HepG2 (cell line): ENCODE data around the gene TOB1. TPM values are rescaled to one million over a fixed set of nuclear protein-coding genes. Genes with fewer than 3 reads are reported as not detected.

ENCODE experiments used
- ATAC-seq: fragments of 200-7000 bp; cut with Tn5 transposase; 3 replicates; pipeline ENCODE4 v1.9.1; 2020; ENCODE audit warnings: mild to moderate bottlenecking, moderate library complexity
- BruUV-seq: library from RNA; stranded (reverse); fragments of 400-500 nt; replicated peaks from 2 replicates; lab custom pipeline; 2021; lab: Mats Ljungman, UMichigan
- CTCF ChIA-PET: fragments of 300-600 bp; formaldehyde crosslinking; extraction: SDS; loops from one replicate; lab custom pipeline; 2021; ENCODE audit warnings: low total read pairs, inconsistent platforms, low intra/inter-chr PET ratio; lab: Yijun Ruan, JAX
- POLR2A ChIA-PET: fragments of 350-600 bp; sonication (Branson Sonifier 250); formaldehyde crosslinking; loops from one replicate; lab custom pipeline; 2020; ENCODE audit warnings: antibody characterized with exemption, inconsistent platforms; lab: Yijun Ruan, JAX
- DNase-seq: peaks from one replicate; pipeline ENCODE4 v3.0.0-alpha.2; 2015; ENCODE audit warnings: low spot score
- FAIRE-seq: peaks from 3 replicates; lab custom pipeline; 2011; peaks lifted over from hg19 to GRCh38; lab: Jason Lieb, UNC
- H2AFZ ChIP-seq: one replicate; pipeline ENCODE4 v1.6.1; 2011; ENCODE audit warnings: low read length, inconsistent platforms
- H3K27ac ChIP-seq: fragments of 300-600 bp; 3 replicates; pipeline ENCODE4 v1.8.0; 2011; ENCODE audit warnings: mixed run types, mild to moderate bottlenecking, mixed read lengths, low read length, inconsistent platforms; ENCODE audit not compliant: insufficient read depth; ENCODE audit errors: extremely low read length
- H3K27me3 ChIP-seq, 2 experiments: fragments of 200-600 bp in 1 of 2; 2 replicates in 1 of 2; 3 replicates in 1 of 2; pipeline versions ENCODE4 v1.6.0 to v1.8.0; 2011; ENCODE audit warnings: low read length in 2 of 2, mild to moderate bottlenecking in 2 of 2, moderate library complexity in 2 of 2, inconsistent platforms in 1 of 2; ENCODE audit not compliant: insufficient read depth in 2 of 2, control insufficient read depth in 1 of 2
- H3K36me3 ChIP-seq, 2 experiments: fragments of 200-600 bp in 1 of 2; replicated peaks in 1 of 2; 2 replicates in 1 of 2; 3 replicates in 1 of 2; pipeline versions ENCODE4 v1.5.1 to v1.8.0; 2011; ENCODE audit warnings: low read length in 2 of 2, inconsistent platforms in 1 of 2; ENCODE audit not compliant: insufficient read depth in 2 of 2, control insufficient read depth in 1 of 2
- H3K4me1 ChIP-seq: 2 replicates; pipeline ENCODE4 v1.5.1; 2012; ENCODE audit warnings: low read length, inconsistent platforms; ENCODE audit not compliant: insufficient read depth
- H3K4me2 ChIP-seq: 2 replicates; pipeline ENCODE4 v1.6.0; 2011; ENCODE audit warnings: low read depth, low read length, inconsistent platforms
- H3K4me3 ChIP-seq, 3 experiments: fragments of 200-600 bp in 1 of 3; sonication (generic), shearing (Covaris generic) in 1 of 3; replicated peaks in 1 of 3; 2 replicates each; pipeline ENCODE4 v1.5.1; 2011 to 2016; ENCODE audit warnings: low read length in 3 of 3, inconsistent platforms in 2 of 3, low read depth in 2 of 3, mild to moderate bottlenecking in 2 of 3, control low read depth in 1 of 3, mixed read lengths in 1 of 3; ENCODE audit not compliant: insufficient read depth in 1 of 3
- H3K79me2 ChIP-seq: one replicate; pipeline ENCODE4 v1.6.1; 2011; ENCODE audit warnings: low read length, inconsistent platforms; ENCODE audit not compliant: insufficient read depth
- H3K9ac ChIP-seq: 2 replicates; pipeline ENCODE4 v1.6.0; 2011; ENCODE audit warnings: mild to moderate bottlenecking, low read depth, low read length, inconsistent platforms; ENCODE audit not compliant: insufficient read depth
- H3K9me3 ChIP-seq: 2 replicates; pipeline ENCODE4 v1.5.1; 2012; ENCODE audit warnings: mild to moderate bottlenecking, low read length
- H4K20me1 ChIP-seq: 2 replicates; pipeline ENCODE4 v1.6.0; 2011; ENCODE audit warnings: inconsistent platforms, mild to moderate bottlenecking, low read length, moderate library complexity; ENCODE audit not compliant: insufficient read depth
- JUNB ChIP-seq: sonication (generic); formaldehyde crosslinking; IDR thresholded peaks from 2 replicates; pipeline ENCODE4 v1.8.0; 2022; ENCODE audit warnings: missing genetic modification reagents, mild to moderate bottlenecking, borderline replicate concordance
- MTA3 ChIP-seq: sonication (generic); formaldehyde crosslinking; IDR thresholded peaks from 2 replicates; pipeline ENCODE4 v1.4.0; 2020; ENCODE audit warnings: missing genetic modification reagents
- NCOR1 ChIP-seq: fragments of 200-600 bp; sonication (generic); IDR thresholded peaks from 2 replicates; pipeline ENCODE4 v1.7.0; 2017; ENCODE audit warnings: antibody characterized with exemption, low read length, borderline replicate concordance
- RFX5 ChIP-seq: IDR thresholded peaks from 2 replicates; pipeline ENCODE4 v1.6.1; 2011; ENCODE audit warnings: low read depth, low read length, improper control_type of control experiment
- ZMYM3 ChIP-seq: sonication (generic); formaldehyde crosslinking; IDR thresholded peaks from 2 replicates; pipeline ENCODE4 v1.5.1; 2020; ENCODE audit warnings: mild to moderate bottlenecking, missing genetic modification reagents
- ZNF333 ChIP-seq: sonication (generic); formaldehyde crosslinking; IDR thresholded peaks from 2 replicates; pipeline ENCODE4 v1.4.0; 2020; ENCODE audit warnings: mild to moderate bottlenecking, missing genetic modification reagents, borderline replicate concordance
- ZNF33B ChIP-seq: sonication (generic); formaldehyde crosslinking; IDR thresholded peaks from 2 replicates; pipeline ENCODE4 v1.5.1; 2020; ENCODE audit warnings: mild to moderate bottlenecking, missing genetic modification reagents
- ZNF430 ChIP-seq: sonication (generic); formaldehyde crosslinking; IDR thresholded peaks from 2 replicates; pipeline ENCODE4 v1.9.0; 2021; ENCODE audit warnings: mild to moderate bottlenecking, missing genetic modification reagents
- ZNF44 ChIP-seq: sonication (generic); formaldehyde crosslinking; IDR thresholded peaks from 2 replicates; pipeline ENCODE4 v1.5.1; 2020; ENCODE audit warnings: mild to moderate bottlenecking, missing genetic modification reagents
- ZNF605 ChIP-seq: sonication (generic); formaldehyde crosslinking; IDR thresholded peaks from 2 replicates; pipeline ENCODE4 v1.8.0; 2022; ENCODE audit warnings: mild to moderate bottlenecking, missing genetic modification reagents
- ZNF768 ChIP-seq: sonication (generic); formaldehyde crosslinking; IDR thresholded peaks from 2 replicates; pipeline ENCODE4 v1.4.0; 2020; ENCODE audit warnings: missing genetic modification reagents
- WGBS: methylation state at CpG from one replicate; pipeline ENCODE4 v1.1.6; 2017; ENCODE audit warnings: low lambda C conversion rate; 5-methylcytosine and 5-hydroxymethylcytosine counted together
- in situ Hi-C: cut with HindIII; loops from 2 replicates; pipeline ENCODE4 v1.10.0; 2017; ENCODE audit warnings: low pct_unique_long_range_greater_than_20kb; ENCODE audit not compliant: extremely low pct_ligation_motif_present
- intact Hi-C: fragments of 100-400 bp; cut with micrococcal nuclease; formaldehyde crosslinking; loops from one replicate; pipeline ENCODE4 v1.10.0; 2022; ENCODE audit not compliant: unreplicated experiment
- polyA plus RNA-seq, 8 experiments: library from polyadenylated mRNA; depleted of rRNA in 3 of 8; stranded (reverse) in 7 of 8; unstranded in 1 of 8; fragments of >200 nt; fragmentation: Illumina TruSeq in 4 of 8; extraction: Trizol in 4 of 8; gene quantifications; 2 replicates each; pipeline versions ENCODE4 v1.2.1 to v1.2.3, GENCODE V29; 2011 to 2016; ENCODE audit warnings: low read depth in 4 of 8, missing spikeins in 1 of 8, mixed read lengths in 1 of 8; ENCODE audit not compliant: insufficient read depth in 1 of 8
- total RNA-seq, 5 experiments: library from RNA; depleted of rRNA; stranded (reverse); fragments of >200 nt; fragmentation: Illumina TruSeq; extraction: Trizol; gene quantifications; 2 replicates each; pipeline ENCODE4 v1.2.3, GENCODE V29; 2016; ENCODE audit warnings: low read depth in 1 of 5
- TF ChIP-seq, protein P1 (sequence below): sonication (generic); formaldehyde crosslinking; IDR thresholded peaks from 2 replicates; pipeline ENCODE4 v1.4.0; 2020; ENCODE audit warnings: missing genetic modification reagents

TOB1 gene
- total and polyA plus RNA-seq, 2 of the 13 experiments (the other 11 are each of a cell fraction or from before 2014, with no cell fraction given) = 21.9 to 57.7 TPM

- 0 out of 2 replicates have a peak, but pooled peaks have one; percentile 69 for TF ChIP-seq ZNF33B
- no peak for TF ChIP-seq JUNB (CRISPR knock-in tag)
- TF ChIP-seq MTA3 (CRISPR knock-in tag) = no peak
- TF ChIP-seq, all 625 proteins: peak for 15
Measured at GRCh38 chr17:50914505-50915063, 48.4 kb upstream of the TOB1 start (continued).

GRCh38 chr17:50913120-50913519 is 47.0 kb upstream of the TOB1 start:
- no peak overlapping the region for H3K4me3 ChIP-seq
- no peak overlapping the region for H3K27ac ChIP-seq
- H3K27me3 ChIP-seq = no peaks in the 10 kb centered on the region
- no peaks in the 10 kb centered on the region for H3K79me2 ChIP-seq
- FAIRE-seq (no peak), DNase-seq (no peak), ATAC-seq (no peak)
- H3K36me3 ChIP-seq = no peaks in the 10 kb centered on the region
- H3K9me3 ChIP-seq = no peaks in the 10 kb centered on the region
- H3K4me1 ChIP-seq = peaks cover 85% of the 10 kb centered on the region
- no peaks in the 10 kb centered on the region for H4K20me1 ChIP-seq
- in situ Hi-C loops (no loop called here), intact Hi-C loops (no loop called here)
- ChIA-PET POLR2A (interaction anchor here (3.2 to 11.0 kb wide), 3 partner anchors 6 to 48 kb away, joined by 37 to 177 read pairs (median 145); partner anchors contain the start of gene TOB1), CTCF (no interaction called here)
- no peak overlapping the region for H2AFZ ChIP-seq
- 100% methylated on average over 2 of the region's 2 CpGs for WGBS
- H3K9ac ChIP-seq = no peak overlapping the region
- BruUV-seq = no TSS peak
- TF ChIP-seq ZMYM3 = peak; percentile 37; the same call in 1 of the 2 replicates
- TF ChIP-seq ZNF768 = peak; percentile 95
- TF ChIP-seq ZNF44 (CRISPR knock-in tag) = no peak
- TF ChIP-seq, all 625 proteins: peak for 2
- no peak overlapping the region for H3K4me2 ChIP-seq

DNA sequence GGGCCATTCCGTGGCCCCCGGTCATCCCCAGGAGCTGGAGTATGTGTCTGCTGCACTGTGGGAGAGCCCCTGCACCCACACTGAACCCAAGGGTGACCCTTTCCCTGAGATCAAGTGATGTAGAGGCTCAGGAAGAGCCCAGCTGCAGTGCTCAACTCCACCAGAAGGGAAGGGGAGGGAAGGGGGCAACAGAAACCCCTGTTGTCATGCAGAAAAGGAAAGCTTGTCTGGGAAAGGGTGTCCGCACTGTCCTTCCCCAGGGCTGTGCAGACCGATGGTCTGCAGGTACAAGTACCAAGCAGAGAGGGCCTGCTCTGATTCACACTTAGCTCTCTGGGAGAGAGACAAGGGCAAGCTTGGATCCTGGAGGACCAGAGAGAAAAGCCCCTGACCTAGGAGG is 45.7 kb upstream of the TOB1 start:
- 84% methylated on average over 4 of the region's 4 CpGs for WGBS
- peaks cover 83% of the 10 kb centered on the region for H3K4me1 ChIP-seq
- DNase-seq = no peak
- H3K4me3 ChIP-seq = no peak overlapping the region
- no peak for ATAC-seq
- H3K9me3 ChIP-seq = no peaks in the 10 kb centered on the region
- ChIA-PET CTCF (no interaction called here), POLR2A (interaction anchor here (1.2 to 9.1 kb wide), 5 partner anchors 13 to 47 kb away, joined by 4 to 336 read pairs (median 9); partner anchors contain the start of gene TOB1)
- H3K36me3 ChIP-seq = no peaks in the 10 kb centered on the region
- H4K20me1 ChIP-seq = no peaks in the 10 kb centered on the region
- H3K79me2 ChIP-seq = no peaks in the 10 kb centered on the region
- no peak overlapping the region for H2AFZ ChIP-seq
- no TSS peak for BruUV-seq
- no peaks in the 10 kb centered on the region for H3K27me3 ChIP-seq
- FAIRE-seq = no peak
- H3K27ac ChIP-seq = peak overlapping the region; percentile 3
- in situ Hi-C loops (no loop called here), intact Hi-C loops (no loop called here)
- H3K4me2 ChIP-seq = no peak overlapping the region
- H3K9ac ChIP-seq = no peak overlapping the region
- TF ChIP-seq NCOR1 (no peak), RFX5 (peak; percentile 25; the same call in 1 of the 2 replicates), ZNF430 (CRISPR knock-in tag) (0 out of 2 replicates have a peak, but pooled peaks have one; percentile 28), ZNF605 (peak; percentile 21; the same call in 1 of the 2 replicates), ZNF333 (CRISPR knock-in tag) (0 out of 2 replicates have a peak, but pooled peaks have one; percentile 36)
- TF ChIP-seq, protein P1, sequence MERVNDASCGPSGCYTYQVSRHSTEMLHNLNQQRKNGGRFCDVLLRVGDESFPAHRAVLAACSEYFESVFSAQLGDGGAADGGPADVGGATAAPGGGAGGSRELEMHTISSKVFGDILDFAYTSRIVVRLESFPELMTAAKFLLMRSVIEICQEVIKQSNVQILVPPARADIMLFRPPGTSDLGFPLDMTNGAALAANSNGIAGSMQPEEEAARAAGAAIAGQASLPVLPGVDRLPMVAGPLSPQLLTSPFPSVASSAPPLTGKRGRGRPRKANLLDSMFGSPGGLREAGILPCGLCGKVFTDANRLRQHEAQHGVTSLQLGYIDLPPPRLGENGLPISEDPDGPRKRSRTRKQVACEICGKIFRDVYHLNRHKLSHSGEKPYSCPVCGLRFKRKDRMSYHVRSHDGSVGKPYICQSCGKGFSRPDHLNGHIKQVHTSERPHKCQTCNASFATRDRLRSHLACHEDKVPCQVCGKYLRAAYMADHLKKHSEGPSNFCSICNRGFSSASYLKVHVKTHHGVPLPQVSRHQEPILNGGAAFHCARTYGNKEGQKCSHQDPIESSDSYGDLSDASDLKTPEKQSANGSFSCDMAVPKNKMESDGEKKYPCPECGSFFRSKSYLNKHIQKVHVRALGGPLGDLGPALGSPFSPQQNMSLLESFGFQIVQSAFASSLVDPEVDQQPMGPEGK (CRISPR knock-in tag) = peak; percentile 41; the same call in 1 of the 2 replicates
